ENCODE measurements around the gene CYP1B1.

The CYP1B1 gene

DNA sequence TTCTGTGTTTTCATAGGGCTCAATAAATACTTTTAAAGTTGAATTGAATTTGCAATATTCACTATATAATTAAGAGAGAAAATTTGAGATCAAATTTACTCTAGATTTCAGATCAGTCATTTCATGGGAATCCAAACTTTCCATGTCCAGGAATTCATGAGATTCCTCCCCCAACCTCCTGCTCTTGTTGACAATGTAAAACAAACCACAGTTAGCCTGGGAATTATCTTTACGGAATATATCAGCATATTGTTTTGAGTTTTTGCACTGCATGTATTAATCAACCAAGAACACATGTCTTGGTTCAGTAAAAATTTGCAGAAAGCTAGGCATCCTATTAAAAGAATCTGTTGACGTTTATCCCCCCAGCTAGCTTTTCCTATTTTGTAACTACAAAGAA is 42.3 kb downstream of the CYP1B1 start:
- Histone ChIP-seq H4K8ac (ENCODE audit: low read length) (no peak overlapping the region), H3K23ac (ENCODE audit: low read length in 2 of 2) (no peak overlapping the region), H3K79me1 (replicated peaks; ENCODE audit: low read length, poor library complexity, severe bottlenecking) (no peaks in the 10 kb centered on the region), H3K4me2 (ENCODE audit: low read length, poor library complexity, severe bottlenecking) (no peak overlapping the region), H4K91ac (ENCODE audit: low read length) (no peak overlapping the region), H3K27me3 (ENCODE audit: control insufficient read depth in 1 of 2, insufficient read depth in 1 of 2, low read length in 2 of 2) (peaks cover 0 to 9% of the 10 kb centered on the region in 2 experiments), H2BK120ac (ENCODE audit: low read depth, low read length) (no peak overlapping the region), H3K4me1 (ENCODE audit: control insufficient read depth, insufficient read depth, low read depth, low read length) (no peaks in the 10 kb centered on the region), H3K14ac (ENCODE audit: low read length in 2 of 2) (no peak overlapping the region), H3K4ac (ENCODE audit: low read depth in 1 of 2, low read length in 2 of 2) (no peak overlapping the region), H2BK5ac (ENCODE audit: low read depth, low read length, poor library complexity, severe bottlenecking) (no peak overlapping the region), H2BK12ac (ENCODE audit: low read length in 2 of 2) (no peak overlapping the region), H3K27ac (ENCODE audit: low read length, poor library complexity, severe bottlenecking) (no peak overlapping the region), H2AK5ac (ENCODE audit: low read length, severe bottlenecking) (no peak overlapping the region), H2AFZ (ENCODE audit: low read depth, low read length) (no peak overlapping the region), H3K36me3 (ENCODE audit: control insufficient read depth in 1 of 2, insufficient read depth in 2 of 2, low read depth in 1 of 2, low read length in 2 of 2) (no peaks in the 10 kb centered on the region), H3K9ac (ENCODE audit: low read length) (no peak overlapping the region), H3K9me3 (ENCODE audit: control insufficient read depth, low read length) (no peaks in the 10 kb centered on the region), H3K18ac (ENCODE audit: low read depth in 1 of 2, low read length in 2 of 2) (no peak overlapping the region), H2BK15ac (ENCODE audit: low read depth, poor library complexity, severe bottlenecking) (no peak overlapping the region), H3K4me3 (ENCODE audit: insufficient read depth in 1 of 2, low read depth in 1 of 2, low read length in 2 of 2) (no peak overlapping the region)
- no peak for DNase-seq
- no CpG with 5 or more reads among the region's 2 CpGs for WGBS

DNA sequence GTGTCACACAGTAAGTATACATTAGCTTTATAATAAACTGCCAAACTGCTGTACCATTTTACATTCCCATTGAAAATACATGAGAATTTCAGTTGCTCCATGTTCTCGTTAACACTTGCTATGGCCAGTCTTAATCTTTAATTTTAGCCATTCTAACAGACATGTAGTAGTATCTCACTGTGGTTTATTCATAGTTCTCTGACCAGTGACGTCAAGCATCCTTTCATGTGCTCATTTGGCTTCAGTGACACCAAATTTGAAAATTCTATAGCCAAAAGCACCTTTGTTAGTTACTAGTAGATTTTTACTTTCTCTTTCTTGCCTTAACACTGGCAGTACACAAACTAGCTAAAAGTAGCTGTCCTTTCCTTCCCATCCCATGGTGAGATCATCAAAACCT is 43.0 kb downstream of the CYP1B1 start:
- Histone ChIP-seq H3K79me1 (replicated peaks; ENCODE audit: low read length, poor library complexity, severe bottlenecking) (no peaks in the 10 kb centered on the region), H3K18ac (ENCODE audit: low read depth in 1 of 2, low read length in 2 of 2) (no peak overlapping the region), H4K8ac (ENCODE audit: low read length) (no peak overlapping the region), H2BK5ac (ENCODE audit: low read depth, low read length, poor library complexity, severe bottlenecking) (no peak overlapping the region), H3K36me3 (ENCODE audit: control insufficient read depth in 1 of 2, insufficient read depth in 2 of 2, low read depth in 1 of 2, low read length in 2 of 2) (no peaks in the 10 kb centered on the region), H2AFZ (ENCODE audit: low read depth, low read length) (no peak overlapping the region), H3K4me2 (ENCODE audit: low read length, poor library complexity, severe bottlenecking) (no peak overlapping the region), H2AK5ac (ENCODE audit: low read length, severe bottlenecking) (no peak overlapping the region), H3K23ac (ENCODE audit: low read length in 2 of 2) (no peak overlapping the region), H3K27me3 (ENCODE audit: control insufficient read depth in 1 of 2, insufficient read depth in 1 of 2, low read length in 2 of 2) (peaks cover 0 to 9% of the 10 kb centered on the region in 2 experiments), H3K9ac (ENCODE audit: low read length) (no peak overlapping the region), H3K4me3 (ENCODE audit: insufficient read depth in 1 of 2, low read depth in 1 of 2, low read length in 2 of 2) (no peak overlapping the region), H2BK12ac (ENCODE audit: low read length in 2 of 2) (no peak overlapping the region), H3K4me1 (ENCODE audit: control insufficient read depth, insufficient read depth, low read depth, low read length) (no peaks in the 10 kb centered on the region), H4K91ac (ENCODE audit: low read length) (no peak overlapping the region), H3K14ac (ENCODE audit: low read length in 2 of 2) (no peak overlapping the region), H3K4ac (ENCODE audit: low read depth in 1 of 2, low read length in 2 of 2) (no peak overlapping the region), H2BK120ac (ENCODE audit: low read depth, low read length) (no peak overlapping the region), H2BK15ac (ENCODE audit: low read depth, poor library complexity, severe bottlenecking) (no peak overlapping the region), H3K27ac (ENCODE audit: low read length, poor library complexity, severe bottlenecking) (no peak overlapping the region), H3K9me3 (ENCODE audit: control insufficient read depth, low read length) (no peaks in the 10 kb centered on the region)
- no peak for DNase-seq
- WGBS = 100% methylated on average over 2 of the region's 2 CpGs

DNA sequence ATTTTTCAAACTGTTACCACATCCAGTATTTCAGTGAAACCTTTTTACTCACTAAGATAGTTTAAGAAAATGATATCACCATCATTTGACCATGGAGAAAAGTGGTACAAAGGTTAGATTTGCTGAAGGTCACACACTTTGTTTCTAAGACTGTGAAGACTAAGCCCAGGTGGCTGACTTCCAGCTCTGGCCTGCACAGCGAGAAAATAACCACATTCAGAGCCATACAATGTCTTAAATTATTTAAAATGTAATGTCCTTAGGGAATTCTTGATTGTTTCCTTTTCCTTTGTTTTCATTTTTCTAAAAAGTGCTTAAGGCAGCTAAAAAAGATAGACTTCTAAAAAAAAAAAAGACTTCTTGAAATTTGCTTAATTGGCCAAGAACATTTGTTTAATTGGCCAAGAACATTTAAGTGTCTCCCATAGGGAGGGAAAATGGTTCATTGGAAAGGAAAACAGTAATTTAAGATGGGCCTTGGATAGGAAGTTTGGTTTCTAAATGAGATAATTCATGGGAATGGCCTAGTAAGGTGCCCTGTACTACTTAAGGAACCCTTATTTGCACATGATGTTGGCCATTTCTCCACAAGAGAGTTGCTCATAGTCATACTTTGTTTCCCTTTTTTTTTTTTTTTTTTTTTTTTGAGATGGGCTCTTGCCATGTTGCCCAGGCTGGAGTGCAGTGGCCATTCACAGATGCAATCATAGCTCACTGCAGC is 45.2 kb downstream of the CYP1B1 start:
- Histone ChIP-seq H3K4me2 (ENCODE audit: low read length, poor library complexity, severe bottlenecking) (no peak overlapping the region), H3K9ac (ENCODE audit: low read length) (peak overlapping the region; percentile 60), H2AK5ac (ENCODE audit: low read length, severe bottlenecking) (no peak overlapping the region), H2AFZ (ENCODE audit: low read depth, low read length) (no peak overlapping the region), H3K23ac (ENCODE audit: low read length in 2 of 2) (no peak overlapping the region), H3K79me1 (replicated peaks; ENCODE audit: low read length, poor library complexity, severe bottlenecking) (no peaks in the 10 kb centered on the region), H3K36me3 (ENCODE audit: control insufficient read depth in 1 of 2, insufficient read depth in 2 of 2, low read depth in 1 of 2, low read length in 2 of 2) (no peaks in the 10 kb centered on the region), H2BK5ac (ENCODE audit: low read depth, low read length, poor library complexity, severe bottlenecking) (no peak overlapping the region), H2BK12ac (ENCODE audit: low read length in 2 of 2) (no peak overlapping the region), H3K27me3 (ENCODE audit: control insufficient read depth in 1 of 2, insufficient read depth in 1 of 2, low read length in 2 of 2) (no peaks in the 10 kb centered on the region), H2BK15ac (ENCODE audit: low read depth, poor library complexity, severe bottlenecking) (no peak overlapping the region), H3K27ac (ENCODE audit: low read length, poor library complexity, severe bottlenecking) (no peak overlapping the region), H3K14ac (ENCODE audit: low read length in 2 of 2) (no peak overlapping the region), H3K4me1 (ENCODE audit: control insufficient read depth, insufficient read depth, low read depth, low read length) (no peaks in the 10 kb centered on the region), H3K9me3 (ENCODE audit: control insufficient read depth, low read length) (no peaks in the 10 kb centered on the region), H3K4ac (ENCODE audit: low read depth in 1 of 2, low read length in 2 of 2) (no peak overlapping the region), H4K8ac (ENCODE audit: low read length) (no peak overlapping the region), H4K91ac (ENCODE audit: low read length) (no peak overlapping the region), H3K18ac (ENCODE audit: low read depth in 1 of 2, low read length in 2 of 2) (no peak overlapping the region), H3K4me3 (ENCODE audit: insufficient read depth in 1 of 2, low read depth in 1 of 2, low read length in 2 of 2) (no peak overlapping the region), H2BK120ac (ENCODE audit: low read depth, low read length) (no peak overlapping the region)
- DNase-seq = no peak
- no CpG with 5 or more reads among the region's 1 CpG for WGBS

DNA sequence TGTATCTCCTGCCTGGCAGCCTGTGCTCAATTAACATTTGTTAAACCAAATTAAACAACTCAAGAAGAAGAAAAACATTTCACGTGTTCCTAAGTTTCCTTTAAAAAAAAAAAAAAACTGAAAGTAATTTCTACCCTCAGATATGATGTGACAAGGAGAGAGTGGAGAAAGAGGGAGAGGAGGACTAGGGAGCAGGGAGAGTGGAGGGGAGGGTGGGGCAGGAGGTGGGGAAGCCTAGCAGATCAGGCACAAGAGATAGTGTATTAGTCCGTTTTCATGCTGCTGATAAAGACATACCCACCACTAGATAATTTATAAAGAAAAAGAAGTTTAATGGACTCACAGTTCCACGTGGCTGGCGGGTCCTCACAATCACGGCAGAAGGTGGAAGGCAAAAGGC is 46.4 kb downstream of the CYP1B1 start:
- H2BK5ac ChIP-seq (ENCODE audit: low read depth, low read length, poor library complexity, severe bottlenecking) = no peak overlapping the region
- WGBS = 96% methylated on average over 3 of the region's 5 CpGs
- H3K27me3 ChIP-seq (ENCODE audit: control insufficient read depth in 1 of 2, insufficient read depth in 1 of 2, low read length in 2 of 2) = no peaks in the 10 kb centered on the region

More for the DNA sequence above, 46.4 kb downstream of the CYP1B1 start:
- Histone ChIP-seq H2BK12ac (ENCODE audit: low read length in 2 of 2) (no peak overlapping the region), H3K79me1 (replicated peaks; ENCODE audit: low read length, poor library complexity, severe bottlenecking) (no peaks in the 10 kb centered on the region), H2BK15ac (ENCODE audit: low read depth, poor library complexity, severe bottlenecking) (no peak overlapping the region), H3K27ac (ENCODE audit: low read length, poor library complexity, severe bottlenecking) (no peak overlapping the region), H3K4me1 (ENCODE audit: control insufficient read depth, insufficient read depth, low read depth, low read length) (no peaks in the 10 kb centered on the region), H3K14ac (ENCODE audit: low read length in 2 of 2) (no peak overlapping the region), H3K9ac (ENCODE audit: low read length) (no peak overlapping the region), H3K4me3 (ENCODE audit: insufficient read depth in 1 of 2, low read depth in 1 of 2, low read length in 2 of 2) (no peak overlapping the region), H2AFZ (ENCODE audit: low read depth, low read length) (no peak overlapping the region), H3K4me2 (ENCODE audit: low read length, poor library complexity, severe bottlenecking) (no peak overlapping the region), H3K9me3 (ENCODE audit: control insufficient read depth, low read length) (no peaks in the 10 kb centered on the region), H3K4ac (ENCODE audit: low read depth in 1 of 2, low read length in 2 of 2) (no peak overlapping the region), H3K18ac (ENCODE audit: low read depth in 1 of 2, low read length in 2 of 2) (no peak overlapping the region), H4K91ac (ENCODE audit: low read length) (no peak overlapping the region), H2AK5ac (ENCODE audit: low read length, severe bottlenecking) (no peak overlapping the region), H3K23ac (ENCODE audit: low read length in 2 of 2) (no peak overlapping the region), H2BK120ac (ENCODE audit: low read depth, low read length) (no peak overlapping the region), H4K8ac (ENCODE audit: low read length) (no peak overlapping the region), H3K36me3 (ENCODE audit: control insufficient read depth in 1 of 2, insufficient read depth in 2 of 2, low read depth in 1 of 2, low read length in 2 of 2) (no peaks in the 10 kb centered on the region)
- no peak for DNase-seq

Data from mesenchymal stem cell (in vitro differentiated cells and primary cell).